ENCODE measurements around the gene MEPCE.

MEPCE gene

DNA sequence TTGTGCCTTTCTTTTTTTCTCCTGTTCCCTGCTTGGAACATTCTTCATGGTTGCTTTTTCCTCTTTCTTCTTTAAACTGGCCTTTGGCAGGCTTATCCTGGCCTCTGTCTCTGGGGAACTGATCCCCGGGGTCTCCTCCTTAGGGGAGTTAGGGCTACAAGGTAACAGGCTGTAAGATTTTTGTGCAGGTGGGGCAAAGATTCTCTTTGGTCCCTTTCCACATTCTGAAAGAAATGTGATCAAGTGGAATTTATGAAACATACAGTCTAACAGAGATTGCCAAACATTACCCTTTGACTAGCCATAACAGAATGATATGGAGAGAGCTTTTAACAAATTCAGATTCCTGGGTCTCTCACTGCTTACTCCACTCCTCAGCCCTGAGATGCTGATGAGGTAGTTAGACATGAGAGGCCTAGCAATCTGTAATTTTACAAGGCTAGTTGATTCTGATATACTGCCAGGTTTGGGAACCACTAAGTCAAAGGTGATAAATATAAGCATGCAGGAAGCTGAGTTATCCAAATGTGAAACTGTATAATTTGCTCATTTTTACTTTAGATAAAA is 9.9 kb upstream of the MEPCE start:
- WGBS (ENCODE audit: insufficient coverage) = no CpG with 5 or more reads among the region's 1 CpG
- ChIA-PET CTCF (interaction anchor here (0.9 to 3.8 kb wide), 3 partner anchors 9 to 17 kb away, joined by 4 to 17 read pairs (median 4); no protein-coding TSS in a partner anchor), POLR2A (interaction anchor here (1.3 kb wide), 1 partner anchor 8 kb away, joined by 3 read pairs; the partner anchor contains the start of gene ZCWPW1)
- Histone ChIP-seq H3K27me3 (replicated peaks in 2 of 5; ENCODE audit: control insufficient read depth in 4 of 5, insufficient read depth in 5 of 5, low read length in 4 of 5) (no peaks in the 10 kb centered on the region), H3K9me3 (ENCODE audit: control extremely low read depth in 1 of 5, control insufficient read depth in 4 of 5, insufficient read depth in 2 of 5, low read depth in 1 of 5, low read length in 4 of 5) (no peaks in the 10 kb centered on the region), H3K36me3 (ENCODE audit: control insufficient read depth in 4 of 4, insufficient read depth in 4 of 4, low read length in 3 of 4) (no peaks in the 10 kb centered on the region), H3K4me1 (ENCODE audit: control extremely low read depth in 1 of 4, control insufficient read depth in 4 of 4, insufficient read depth in 4 of 4, low read length in 3 of 4) (no peaks in the 10 kb centered on the region), H3K4me3 (ENCODE audit: control insufficient read depth in 1 of 7, extremely low read depth in 1 of 7, insufficient read depth in 4 of 7, low read depth in 2 of 7, low read length in 6 of 7) (no peak overlapping the region), H3K27ac (ENCODE audit: insufficient read depth in 1 of 2, low read depth in 1 of 2, low read length in 2 of 2, poor library complexity in 1 of 2, severe bottlenecking in 2 of 2) (no peak overlapping the region)
- DNase-seq = no peak

DNA sequence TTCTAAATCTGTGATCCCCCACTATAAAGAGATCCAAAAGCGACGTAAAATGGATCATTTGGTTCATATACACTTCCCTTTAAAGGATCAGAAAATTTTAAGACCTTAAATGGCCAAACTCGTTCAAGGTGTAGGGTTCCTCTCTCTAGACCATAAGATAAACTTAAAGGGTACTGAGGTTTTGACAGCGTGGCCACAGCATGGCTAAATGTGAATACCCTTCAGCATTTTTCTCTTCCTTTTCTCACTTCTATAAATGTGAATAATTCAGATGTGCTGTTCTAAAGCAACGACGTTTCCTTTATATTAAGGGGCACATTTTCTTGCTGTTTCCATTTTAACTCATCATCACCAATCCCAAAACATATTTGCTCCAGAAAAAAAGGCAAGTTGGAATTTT is 6.3 kb upstream of the MEPCE start:
- no peaks in the 10 kb centered on the region for H3K9me3 ChIP-seq (ENCODE audit: control extremely low read depth in 1 of 5, control insufficient read depth in 4 of 5, insufficient read depth in 2 of 5, low read depth in 1 of 5, low read length in 4 of 5)
- peaks cover 0 to 4% (median 1%) of the 10 kb centered on the region in 4 experiments for H3K4me1 ChIP-seq (ENCODE audit: control extremely low read depth in 1 of 4, control insufficient read depth in 4 of 4, insufficient read depth in 4 of 4, low read length in 3 of 4)
- H3K36me3 ChIP-seq (ENCODE audit: control insufficient read depth in 4 of 4, insufficient read depth in 4 of 4, low read length in 3 of 4) = no peaks in the 10 kb centered on the region
- ChIA-PET POLR2A (interaction anchor here (0.7 kb wide), 1 partner anchor 7 kb away, joined by 3 read pairs; no protein-coding TSS in a partner anchor), CTCF (interaction anchor here (1.5 kb wide), 1 partner anchor 16 kb away, joined by 6 read pairs; no protein-coding TSS in a partner anchor)
- no peak for DNase-seq
- WGBS (ENCODE audit: insufficient coverage) = 100% methylated on average over 2 of the region's 6 CpGs
- no peak overlapping the region for H3K4me3 ChIP-seq (ENCODE audit: control insufficient read depth in 1 of 7, extremely low read depth in 1 of 7, insufficient read depth in 4 of 7, low read depth in 2 of 7, low read length in 6 of 7)
- H3K27me3 ChIP-seq (replicated peaks in 2 of 5; ENCODE audit: control insufficient read depth in 4 of 5, insufficient read depth in 5 of 5, low read length in 4 of 5) = no peaks in the 10 kb centered on the region
- no peak overlapping the region for H3K27ac ChIP-seq (ENCODE audit: insufficient read depth in 1 of 2, low read depth in 1 of 2, low read length in 2 of 2, poor library complexity in 1 of 2, severe bottlenecking in 2 of 2)

DNA sequence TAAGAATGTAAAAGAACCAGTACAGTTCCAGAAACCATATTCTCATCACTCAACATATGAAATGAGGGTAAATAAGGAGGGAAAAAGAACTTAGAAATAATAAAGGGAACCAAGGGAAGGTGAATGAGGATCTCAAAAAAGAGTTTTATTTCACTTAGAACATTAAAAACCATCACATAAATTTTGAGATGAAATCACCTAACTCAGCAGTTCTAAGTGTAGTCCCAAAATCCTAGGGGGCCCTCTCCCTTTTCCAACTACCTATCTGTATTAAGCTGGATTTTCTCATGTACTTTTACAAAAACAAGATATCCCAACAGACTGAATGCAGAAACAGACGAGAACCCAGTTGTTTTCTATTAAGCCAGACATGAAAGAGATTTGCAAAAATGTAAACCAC is 4.3 kb upstream of the MEPCE start:
- Histone ChIP-seq H3K4me1 (ENCODE audit: control extremely low read depth in 1 of 4, control insufficient read depth in 4 of 4, insufficient read depth in 4 of 4, low read length in 3 of 4) (peaks cover 0 to 8% (median 4%) of the 10 kb centered on the region in 4 experiments), H3K4me3 (ENCODE audit: control insufficient read depth in 1 of 7, extremely low read depth in 1 of 7, insufficient read depth in 4 of 7, low read depth in 2 of 7, low read length in 6 of 7) (no peak overlapping the region), H3K36me3 (ENCODE audit: control insufficient read depth in 4 of 4, insufficient read depth in 4 of 4, low read length in 3 of 4) (no peaks in the 10 kb centered on the region), H3K9me3 (ENCODE audit: control extremely low read depth in 1 of 5, control insufficient read depth in 4 of 5, insufficient read depth in 2 of 5, low read depth in 1 of 5, low read length in 4 of 5) (no peaks in the 10 kb centered on the region), H3K27me3 (replicated peaks in 2 of 5; ENCODE audit: control insufficient read depth in 4 of 5, insufficient read depth in 5 of 5, low read length in 4 of 5) (no peaks in the 10 kb centered on the region), H3K27ac (ENCODE audit: insufficient read depth in 1 of 2, low read depth in 1 of 2, low read length in 2 of 2, poor library complexity in 1 of 2, severe bottlenecking in 2 of 2) (no peak overlapping the region)
- WGBS (ENCODE audit: insufficient coverage) = no CpG with 5 or more reads among the region's 1 CpG
- DNase-seq = no peak
- ChIA-PET POLR2A (interaction anchor here (0.6 kb wide), 1 partner anchor 33 kb away, joined by 3 read pairs; no protein-coding TSS in a partner anchor), CTCF (interaction anchor here (0.8 to 1.2 kb wide), 2 partner anchors 10 to 51 kb away, joined by 3 read pairs; no protein-coding TSS in a partner anchor)

DNA sequence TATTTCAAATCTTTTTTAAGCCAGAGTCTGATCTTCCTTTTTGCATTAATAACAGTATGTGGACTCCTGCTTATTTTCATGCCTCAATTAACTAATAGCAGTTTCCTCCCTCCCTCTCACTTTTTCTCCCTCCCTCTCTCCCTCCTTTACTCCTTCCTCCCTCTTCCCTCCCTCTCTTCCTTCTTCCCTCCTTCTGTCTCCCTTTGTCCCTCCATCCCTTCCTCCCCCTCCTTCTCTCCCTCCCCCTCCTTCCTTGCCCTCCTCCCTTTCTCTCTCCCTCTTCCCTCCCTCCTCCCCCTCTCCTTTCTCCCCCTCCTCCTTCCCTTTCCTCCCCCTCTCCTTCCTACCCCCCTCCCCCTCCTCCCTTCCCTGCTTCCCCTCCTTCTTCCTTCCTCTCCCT is 3.1 kb upstream of the MEPCE start:
- no peak overlapping the region for H3K4me3 ChIP-seq (ENCODE audit: control insufficient read depth in 1 of 7, extremely low read depth in 1 of 7, insufficient read depth in 4 of 7, low read depth in 2 of 7, low read length in 6 of 7)
- H3K27me3 ChIP-seq (replicated peaks in 2 of 5; ENCODE audit: control insufficient read depth in 4 of 5, insufficient read depth in 5 of 5, low read length in 4 of 5) = no peaks in the 10 kb centered on the region
- no peak overlapping the region for H3K27ac ChIP-seq (ENCODE audit: insufficient read depth in 1 of 2, low read depth in 1 of 2, low read length in 2 of 2, poor library complexity in 1 of 2, severe bottlenecking in 2 of 2)
- POLR2A ChIA-PET = no interaction called here
- H3K9me3 ChIP-seq (ENCODE audit: control extremely low read depth in 1 of 5, control insufficient read depth in 4 of 5, insufficient read depth in 2 of 5, low read depth in 1 of 5, low read length in 4 of 5) = no peaks in the 10 kb centered on the region
- H3K4me1 ChIP-seq (ENCODE audit: control extremely low read depth in 1 of 4, control insufficient read depth in 4 of 4, insufficient read depth in 4 of 4, low read length in 3 of 4) = peaks cover 0 to 19% (median 15%) of the 10 kb centered on the region in 4 experiments
- H3K36me3 ChIP-seq (ENCODE audit: control insufficient read depth in 4 of 4, insufficient read depth in 4 of 4, low read length in 3 of 4) = peaks cover 0 to 8% (median under 1%) of the 10 kb centered on the region in 4 experiments
- CTCF ChIA-PET = no interaction called here
- no peak for DNase-seq

DNA sequence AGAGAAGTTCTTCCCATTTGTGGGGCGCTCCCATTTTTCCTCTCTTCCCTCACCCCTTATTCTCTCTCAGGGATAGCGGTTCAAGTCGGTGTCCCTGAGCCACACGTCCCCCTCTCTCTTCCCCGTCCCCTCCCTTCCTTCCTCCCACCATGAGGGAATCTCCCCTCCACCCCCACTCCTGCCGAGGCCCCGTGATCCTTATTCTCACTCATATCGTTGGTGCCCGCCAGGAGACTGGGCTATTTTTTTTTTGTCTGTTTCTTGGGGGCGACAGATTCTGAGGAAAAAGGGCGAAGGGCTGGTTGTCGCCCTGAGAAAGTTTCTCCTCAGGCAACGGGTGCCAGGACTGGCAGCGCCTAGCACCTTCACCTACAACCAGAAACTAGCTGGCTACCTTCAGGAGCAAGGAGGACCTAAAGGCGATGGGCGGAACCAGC is 1.9 kb upstream of the MEPCE start:
- ChIA-PET CTCF (interaction anchor here (0.9 to 20.5 kb wide), 2 partner anchors 13 to 26 kb away, joined by 3 to 160 read pairs; no protein-coding TSS in a partner anchor), POLR2A (interaction anchor here (0.7 to 3.2 kb wide), 11 partner anchors 9 to 467 kb away, joined by 3 to 27 read pairs (median 6); partner anchors contain the start of gene TSC22D4)
- Histone ChIP-seq H3K27ac (ENCODE audit: insufficient read depth in 1 of 2, low read depth in 1 of 2, low read length in 2 of 2, poor library complexity in 1 of 2, severe bottlenecking in 2 of 2) (no peak overlapping the region), H3K4me1 (ENCODE audit: control extremely low read depth in 1 of 4, control insufficient read depth in 4 of 4, insufficient read depth in 4 of 4, low read length in 3 of 4) (peaks cover 4 to 28% (median 27%) of the 10 kb centered on the region in 4 experiments), H3K36me3 (ENCODE audit: control insufficient read depth in 4 of 4, insufficient read depth in 4 of 4, low read length in 3 of 4) (peaks cover 0 to 21% (median 9%) of the 10 kb centered on the region in 4 experiments), H3K27me3 (replicated peaks in 2 of 5; ENCODE audit: control insufficient read depth in 4 of 5, insufficient read depth in 5 of 5, low read length in 4 of 5) (no peaks in the 10 kb centered on the region), H3K9me3 (ENCODE audit: control extremely low read depth in 1 of 5, control insufficient read depth in 4 of 5, insufficient read depth in 2 of 5, low read depth in 1 of 5, low read length in 4 of 5) (no peaks in the 10 kb centered on the region), H3K4me3 (ENCODE audit: control insufficient read depth in 1 of 7, extremely low read depth in 1 of 7, insufficient read depth in 4 of 7, low read depth in 2 of 7, low read length in 6 of 7) (peak overlapping the region in 3 of 7 experiments; percentile 82 to 91 (median 86))
- 48% methylated on average over 12 of the region's 16 CpGs for WGBS (ENCODE audit: insufficient coverage)
- DNase-seq = no peak

DNA sequence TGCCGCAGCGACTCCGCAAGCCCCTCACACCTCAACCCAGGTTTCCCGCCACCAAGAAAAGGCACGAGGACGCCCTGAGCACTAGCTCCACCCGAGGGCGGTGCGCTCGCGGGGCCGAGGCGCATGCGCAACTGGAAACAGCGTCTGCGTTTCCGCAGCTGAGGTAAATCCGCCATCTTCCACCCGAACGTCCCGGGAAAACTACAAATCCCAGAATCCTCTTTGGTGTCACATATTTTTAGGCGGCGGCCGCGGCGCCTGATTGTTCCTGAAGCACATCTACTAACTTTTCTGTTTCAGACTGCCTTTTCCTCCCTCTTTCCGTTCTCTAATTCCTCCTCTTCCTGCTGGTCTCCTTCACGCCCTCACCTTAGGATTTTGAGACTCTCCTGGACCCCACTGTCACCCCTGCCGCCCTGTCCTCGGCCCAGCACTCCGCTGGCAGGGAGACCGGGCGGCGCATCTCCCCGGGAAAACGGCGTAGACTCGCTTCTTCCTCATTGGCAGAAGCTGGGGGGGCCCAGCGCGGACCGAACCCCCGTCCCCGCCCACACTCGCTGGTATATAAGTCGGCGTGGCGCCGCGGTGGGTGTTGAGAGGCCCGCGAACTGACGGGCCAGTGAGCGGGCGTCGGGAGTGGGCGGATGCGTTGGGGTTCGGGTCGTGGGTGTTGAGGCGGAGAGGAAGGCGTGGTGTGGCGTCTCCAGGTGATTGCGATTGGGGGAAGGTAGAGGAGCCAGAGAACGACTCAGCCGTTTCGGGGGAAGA is 1.2 kb upstream of the MEPCE start, which contains the start of gene ZCWPW1:
Gene ZCWPW1 (minus strand): TSS at position 505 of the 768 bp plus-strand sequence. CDS start 8,054 bp downstream, outside the sequence.
- DNase-seq = peak; percentile 98 to 99 (median 98)
- Histone ChIP-seq H3K27me3 (replicated peaks in 2 of 5; ENCODE audit: control insufficient read depth in 4 of 5, insufficient read depth in 5 of 5, low read length in 4 of 5) (no peaks in the 10 kb centered on the region), H3K4me1 (ENCODE audit: control extremely low read depth in 1 of 4, control insufficient read depth in 4 of 4, insufficient read depth in 4 of 4, low read length in 3 of 4) (peaks cover 4 to 32% (median 29%) of the 10 kb centered on the region in 4 experiments), H3K27ac (ENCODE audit: insufficient read depth in 1 of 2, low read depth in 1 of 2, low read length in 2 of 2, poor library complexity in 1 of 2, severe bottlenecking in 2 of 2) (peak within 1 kb of the TSS; percentile 99 to 100), H3K9me3 (ENCODE audit: control extremely low read depth in 1 of 5, control insufficient read depth in 4 of 5, insufficient read depth in 2 of 5, low read depth in 1 of 5, low read length in 4 of 5) (no peaks in the 10 kb centered on the region), H3K36me3 (ENCODE audit: control insufficient read depth in 4 of 4, insufficient read depth in 4 of 4, low read length in 3 of 4) (peaks cover 0 to 27% (median 15%) of the 10 kb centered on the region in 4 experiments), H3K4me3 (ENCODE audit: control insufficient read depth in 1 of 7, extremely low read depth in 1 of 7, insufficient read depth in 4 of 7, low read depth in 2 of 7, low read length in 6 of 7) (peak within 1 kb of the TSS; percentile 81 to 91 (median 82))
- WGBS (ENCODE audit: insufficient coverage) = under 1% methylated on average over 53 of the region's 66 CpGs
- ChIA-PET CTCF (interaction anchor here (0.9 to 20.5 kb wide), 4 partner anchors 13 to 132 kb away, joined by 3 to 160 read pairs (median 9); no protein-coding TSS in a partner anchor), POLR2A (interaction anchor here (0.6 to 3.2 kb wide), 17 partner anchors 9 to 466 kb away, joined by 3 to 27 read pairs (median 6); partner anchors contain the start of genes FBXO24, LRCH4 and TSC22D4)

All from common myeloid progenitor, CD34-positive (primary cell).